ENCODE results near the gene VTI1B. TPM values are rescaled to one million over a fixed set of nuclear protein-coding genes. Genes with fewer than 3 reads are reported as not detected.

The VTI1B gene, protein sequence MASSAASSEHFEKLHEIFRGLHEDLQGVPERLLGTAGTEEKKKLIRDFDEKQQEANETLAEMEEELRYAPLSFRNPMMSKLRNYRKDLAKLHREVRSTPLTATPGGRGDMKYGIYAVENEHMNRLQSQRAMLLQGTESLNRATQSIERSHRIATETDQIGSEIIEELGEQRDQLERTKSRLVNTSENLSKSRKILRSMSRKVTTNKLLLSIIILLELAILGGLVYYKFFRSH
- total RNA-seq, result 10 to 100 TPM; 58.4 to 64.1 TPM

DNA sequence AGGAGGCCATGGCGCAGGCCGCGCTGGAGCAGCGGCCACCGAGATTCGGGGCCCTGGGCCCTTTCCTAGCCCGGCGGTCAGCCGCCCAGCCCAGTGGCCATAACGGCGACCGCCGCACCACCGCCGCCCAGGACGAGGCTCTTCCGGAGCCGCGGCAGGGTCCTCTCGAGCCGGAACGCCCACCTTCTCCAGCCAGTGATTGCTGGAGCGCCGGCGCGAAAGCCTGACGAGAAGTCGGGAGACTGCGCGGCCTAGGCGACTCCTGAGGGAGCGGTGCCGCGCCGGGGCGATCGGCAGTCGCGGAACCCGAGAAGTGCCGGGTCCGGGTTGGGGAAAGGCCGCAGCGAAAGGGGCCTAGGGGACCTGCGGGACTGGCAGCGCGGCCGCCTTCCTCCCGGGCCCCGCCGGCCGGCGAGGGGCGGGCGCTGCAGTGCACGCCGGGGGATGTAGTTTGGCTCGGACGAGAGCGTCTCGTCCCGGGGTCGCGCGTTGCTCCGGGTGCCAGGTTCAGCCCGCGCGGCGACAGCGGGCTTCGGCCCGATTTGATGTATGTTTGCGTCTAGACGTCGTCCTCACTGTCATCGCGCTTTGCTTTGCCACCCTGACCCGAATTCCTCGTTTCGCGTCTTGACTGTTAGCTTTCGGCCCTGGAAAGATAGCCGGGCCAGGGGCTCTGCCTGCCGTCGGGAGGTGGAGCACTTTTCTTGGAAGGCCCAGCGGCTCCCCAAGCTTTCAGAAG, at the start of gene VTI1B:
VTI1B (minus strand) TSS at position 153 of the 739 bp plus-strand sequence; CDS start at position 10, 143 bp downstream.

DNA sequence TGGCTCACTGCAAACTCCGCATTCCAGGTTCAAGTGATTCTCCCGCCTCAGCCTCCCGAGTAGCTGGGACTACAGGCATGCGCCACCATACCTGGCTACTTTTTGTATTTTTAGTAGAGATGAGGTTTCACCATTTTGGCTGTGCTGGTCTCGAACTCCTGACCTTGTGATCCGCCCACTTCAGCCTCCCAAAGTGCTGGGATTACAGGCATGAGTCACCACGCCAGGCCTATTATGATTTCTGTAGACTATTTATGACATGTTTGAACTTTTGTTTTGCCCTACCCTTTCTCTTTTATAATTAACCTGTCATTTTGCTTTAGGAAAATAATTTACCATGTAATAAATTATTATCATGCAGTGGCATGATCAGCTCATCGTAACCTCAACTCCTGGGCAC, 27.1 kb upstream of the VTI1B start, which contains the start of gene RDH12:
RDH12 (plus strand) TSS at position 395 of the 400 bp plus-strand sequence. CDS start 20,757 bp downstream, outside the sequence.

DNA sequence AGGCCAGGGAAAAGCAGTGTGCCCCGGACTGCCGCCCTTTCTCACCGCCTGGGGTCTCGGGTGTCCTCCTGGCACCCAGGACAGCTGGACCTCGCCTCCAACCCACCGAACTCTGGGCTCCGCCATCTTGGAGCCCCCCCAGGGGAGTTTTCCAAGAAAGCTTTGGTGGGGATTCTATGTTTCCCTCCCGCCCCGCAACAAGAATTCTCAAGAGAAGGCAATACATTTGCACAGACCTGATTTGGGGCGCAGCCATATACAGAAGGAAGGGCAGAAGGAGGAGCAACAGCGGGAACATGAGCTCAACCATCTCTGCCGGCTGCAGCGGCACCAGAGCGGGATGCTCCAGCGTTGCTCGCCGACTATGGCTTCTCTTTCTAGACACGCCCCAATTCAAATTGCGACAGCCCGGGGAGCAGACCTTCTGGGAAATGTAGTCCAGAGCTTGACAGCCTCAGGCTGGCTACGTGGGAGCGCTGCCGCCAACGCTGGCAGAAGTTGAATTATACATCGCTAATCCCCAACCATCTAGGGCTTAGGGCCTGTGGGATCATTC, 21.0 kb upstream of the VTI1B start, which contains the start of gene RDH11:
RDH11 (minus strand) TSS at position 371 of the 556 bp plus-strand sequence; CDS start at position 310, 61 bp downstream.

DNA sequence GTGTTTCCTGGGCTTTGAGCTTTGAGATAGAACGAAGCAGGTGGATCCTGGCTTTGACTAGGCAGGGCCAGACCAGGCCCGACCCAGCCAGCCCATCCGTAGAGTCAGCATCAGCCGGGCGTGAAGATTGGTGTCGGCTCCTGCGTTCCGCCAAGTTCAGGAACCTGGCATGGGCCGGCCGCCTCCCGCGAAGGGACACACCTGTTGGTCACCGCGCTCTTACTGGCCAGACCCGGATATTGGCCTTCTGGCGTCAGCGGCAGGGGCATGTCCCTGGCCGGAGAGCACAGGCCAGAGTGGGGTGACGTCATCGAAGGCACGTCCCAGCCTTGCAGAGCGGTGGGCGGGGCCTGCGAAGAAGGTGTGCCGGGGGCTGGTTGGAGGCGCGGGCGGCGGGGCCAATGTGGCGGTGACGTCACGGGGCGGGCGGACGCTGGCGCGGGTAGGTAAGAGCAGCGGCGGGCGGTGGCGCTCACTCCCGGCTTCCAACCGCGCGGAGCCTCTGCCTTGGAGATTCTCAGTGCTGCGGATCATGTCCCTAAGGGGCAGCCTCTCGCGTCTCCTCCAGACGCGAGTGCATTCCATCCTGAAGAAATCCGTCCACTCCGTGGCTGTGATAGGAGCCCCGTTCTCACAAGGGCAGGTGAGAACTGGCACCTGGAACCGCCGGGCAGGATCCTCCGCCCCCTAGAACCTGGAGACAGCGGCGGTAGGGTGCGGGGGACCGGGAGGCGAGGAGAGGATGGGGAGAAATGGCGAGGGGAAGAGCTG, 54.8 kb downstream of the VTI1B start, which contains the start of gene ARG2:
ARG2 (plus strand) TSS at position 475 of the 771 bp plus-strand sequence; CDS start at position 533, 58 bp downstream.

DNA sequence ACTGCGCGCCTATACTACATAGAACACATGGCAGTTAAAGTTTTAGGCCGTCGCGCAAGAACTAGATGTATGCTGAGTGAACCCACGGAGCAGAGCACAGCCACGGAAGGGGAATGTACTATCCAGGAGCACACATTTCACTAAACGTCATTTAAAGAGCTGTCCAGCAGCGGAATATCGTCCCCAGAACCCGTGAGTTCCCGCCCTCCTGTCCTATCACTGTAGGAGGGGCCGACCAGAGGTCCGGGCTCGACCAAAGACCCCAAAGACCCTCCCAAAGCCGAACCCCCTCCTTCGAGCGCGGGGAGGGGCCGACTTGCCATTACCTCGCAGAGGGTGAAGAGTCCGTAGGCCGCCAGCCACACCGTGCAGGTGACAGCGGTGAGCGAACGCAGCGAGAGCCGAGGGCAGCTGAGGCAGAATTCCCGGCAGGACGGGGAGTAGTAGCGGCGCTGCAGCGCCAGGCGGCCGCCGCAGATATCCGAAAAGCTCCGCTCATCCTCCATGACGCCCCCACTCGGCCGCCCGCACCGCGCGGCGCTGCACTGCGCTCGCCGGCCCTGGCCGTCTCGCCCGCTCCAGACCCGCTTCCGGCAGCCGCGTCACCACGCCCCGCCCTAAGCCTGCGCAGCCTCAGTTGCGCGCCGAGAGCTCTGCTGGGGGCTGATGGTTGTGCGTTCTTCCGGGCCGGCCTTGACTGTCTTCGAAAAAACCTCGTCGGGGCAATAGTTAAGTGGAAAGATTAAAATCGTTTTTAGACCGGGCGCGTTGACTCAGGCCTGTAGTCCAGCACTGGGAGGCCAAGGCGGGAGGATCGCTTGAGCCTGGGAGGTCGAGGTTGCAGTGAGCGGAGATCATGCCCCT, 74.5 kb downstream of the VTI1B start, which contains the start of gene PIGH:
PIGH (minus strand) TSS at position 571 of the 864 bp plus-strand sequence; CDS start at position 506, 65 bp downstream.

Other genes starting within 250 kb of the VTI1B start
- 10 to 100 TPM; 12.2 to 15.2 TPM for gene TMEM229B, start 185.9 kb downstream of the VTI1B start, total RNA-seq
- under 1 TPM; 0.53 to 0.77 TPM for gene PLEKHH1, start 141.3 kb downstream of the VTI1B start, total RNA-seq
- gene PIGH, start 74.4 kb downstream of the VTI1B start, total RNA-seq, result 10 to 100 TPM; 18.0 to 18.6 TPM
- 1 to 10 TPM; 1.2 to 1.4 TPM for gene ARG2, start 54.7 kb downstream of the VTI1B start, total RNA-seq
- gene RDH11, start 21.1 kb upstream of the VTI1B start, total RNA-seq, result 10 to 100 TPM; 45.0 to 48.5 TPM
- not detected for gene RDH12, start 27.3 kb upstream of the VTI1B start, total RNA-seq
- gene ZFYVE26, start 142.0 kb upstream of the VTI1B start, total RNA-seq, result 10 to 100 TPM; 21.2 to 22.0 TPM
- 10 to 100 TPM; 25.5 to 28.8 TPM for gene RAD51B, start 145.1 kb upstream of the VTI1B start, total RNA-seq